Keratinocyte (primary cell): Measurements from ENCODE around the gene DDX31.

Experiments used
- EZH2 ChIP-seq: IDR thresholded peaks from one replicate; pipeline ENCODE4 v1.6.1; 2012; ENCODE audit warnings: inconsistent platforms, mild to moderate bottlenecking, low read length, moderate library complexity
- TF ChIP-seq, protein P1 (sequence below), 3 experiments: IDR thresholded peaks in 1 of 3; conservative IDR thresholded peaks in 1 of 3; optimal IDR thresholded peaks in 1 of 3; 2 replicates in 2 of 3; 3 replicates in 1 of 3; pipeline versions ENCODE3 to v1.5.1; 2011; ENCODE audit warnings: low read length in 3 of 3, mild to moderate bottlenecking in 3 of 3, moderate library complexity in 2 of 3, control low read depth in 1 of 3, inconsistent platforms in 1 of 3; ENCODE audit not compliant: insufficient read depth in 2 of 3; ENCODE audit errors: extremely low read depth in 1 of 3

DNA sequence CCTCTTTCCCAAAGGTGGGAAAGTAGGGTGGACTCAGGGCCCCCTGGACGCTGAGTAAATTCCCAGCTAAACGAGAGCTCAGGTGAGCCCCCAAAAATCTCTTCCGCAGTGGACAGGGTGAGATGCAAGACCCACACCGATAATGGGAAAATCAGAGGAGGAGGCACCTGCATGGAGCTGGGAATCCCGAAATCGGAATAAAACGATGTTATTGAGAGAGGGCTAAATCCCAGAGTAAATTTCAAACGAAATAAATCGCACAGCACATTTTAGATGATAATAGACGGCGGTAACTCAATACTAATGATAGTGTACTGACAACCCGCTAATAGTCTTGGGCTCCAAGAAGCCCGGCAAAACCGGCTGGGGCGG, 90.4 kb downstream of the DDX31 start:
- TF ChIP-seq, protein P1, sequence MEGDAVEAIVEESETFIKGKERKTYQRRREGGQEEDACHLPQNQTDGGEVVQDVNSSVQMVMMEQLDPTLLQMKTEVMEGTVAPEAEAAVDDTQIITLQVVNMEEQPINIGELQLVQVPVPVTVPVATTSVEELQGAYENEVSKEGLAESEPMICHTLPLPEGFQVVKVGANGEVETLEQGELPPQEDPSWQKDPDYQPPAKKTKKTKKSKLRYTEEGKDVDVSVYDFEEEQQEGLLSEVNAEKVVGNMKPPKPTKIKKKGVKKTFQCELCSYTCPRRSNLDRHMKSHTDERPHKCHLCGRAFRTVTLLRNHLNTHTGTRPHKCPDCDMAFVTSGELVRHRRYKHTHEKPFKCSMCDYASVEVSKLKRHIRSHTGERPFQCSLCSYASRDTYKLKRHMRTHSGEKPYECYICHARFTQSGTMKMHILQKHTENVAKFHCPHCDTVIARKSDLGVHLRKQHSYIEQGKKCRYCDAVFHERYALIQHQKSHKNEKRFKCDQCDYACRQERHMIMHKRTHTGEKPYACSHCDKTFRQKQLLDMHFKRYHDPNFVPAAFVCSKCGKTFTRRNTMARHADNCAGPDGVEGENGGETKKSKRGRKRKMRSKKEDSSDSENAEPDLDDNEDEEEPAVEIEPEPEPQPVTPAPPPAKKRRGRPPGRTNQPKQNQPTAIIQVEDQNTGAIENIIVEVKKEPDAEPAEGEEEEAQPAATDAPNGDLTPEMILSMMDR (optimal IDR thresholded peaks at IDR 0.05 in 1 of 3, IDR thresholded peaks at IDR 0.05 in 1 of 3, conservative IDR thresholded peaks at IDR 0.05 in 1 of 3; ENCODE audit: extremely low read depth in 1 of 3, insufficient read depth in 2 of 3, low read length in 3 of 3) = no peak
- TF ChIP-seq EZH2 = no peak
